GM13976 (cell line): ENCODE results near the gene GATM.

Experiments
- DNase-seq: peaks from one replicate; pipeline ENCODE4 v3.0.0; 2012; ENCODE audit warnings: low spot score
- CTCF ChIP-seq: IDR thresholded peaks from 2 replicates; pipeline ENCODE4 v1.5.1; 2012; ENCODE audit warnings: borderline replicate concordance, mild to moderate bottlenecking; ENCODE audit not compliant: insufficient read depth; ENCODE audit errors: extremely low read depth, missing control alignments, control extremely low read depth
- in situ Hi-C: fragments of 300-500 bp; cut with MboI; formaldehyde crosslinking; loops from one replicate; pipeline ENCODE4 v1.12.0; 2022; ENCODE audit warnings: low sequenced_read_pairs, mixed read lengths, inconsistent platforms; ENCODE audit not compliant: unreplicated experiment

The GATM gene

GRCh38 chr15:45377609-45378148 lies 665 bp downstream of the GATM start:
- no peak for DNase-seq
- in situ Hi-C loops = no loop called here
- no peak for TF ChIP-seq CTCF

- no peak for TF ChIP-seq CTCF
- DNase-seq = no peak
- in situ Hi-C loops = no loop called here
Measured at GRCh38 chr15:45376967-45377608, 1.3 kb downstream of the GATM start.

GRCh38 chr15:45376300-45376928 lies 1.9 kb downstream of the GATM start:
- in situ Hi-C loops = no loop called here
- no peak for DNase-seq
- TF ChIP-seq CTCF = no peak

- in situ Hi-C loops = no loop called here
- DNase-seq = no peak
- TF ChIP-seq CTCF = no peak
Measured at GRCh38 chr15:45375836-45376235, 2.5 kb downstream of the GATM start.

- no peak for TF ChIP-seq CTCF
- in situ Hi-C loops = no loop called here
- no peak for DNase-seq
Measured at GRCh38 chr15:45373976-45374375, 4.4 kb downstream of the GATM start.

GRCh38 chr15:45372041-45372995 lies 6.0 kb downstream of the GATM start:
- in situ Hi-C loops = no loop called here
- DNase-seq = no peak
- no peak for TF ChIP-seq CTCF
